Measurements from ENCODE around the gene GORAB.

The GORAB gene, protein sequence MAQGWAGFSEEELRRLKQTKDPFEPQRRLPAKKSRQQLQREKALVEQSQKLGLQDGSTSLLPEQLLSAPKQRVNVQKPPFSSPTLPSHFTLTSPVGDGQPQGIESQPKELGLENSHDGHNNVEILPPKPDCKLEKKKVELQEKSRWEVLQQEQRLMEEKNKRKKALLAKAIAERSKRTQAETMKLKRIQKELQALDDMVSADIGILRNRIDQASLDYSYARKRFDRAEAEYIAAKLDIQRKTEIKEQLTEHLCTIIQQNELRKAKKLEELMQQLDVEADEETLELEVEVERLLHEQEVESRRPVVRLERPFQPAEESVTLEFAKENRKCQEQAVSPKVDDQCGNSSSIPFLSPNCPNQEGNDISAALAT
- 21.7 to 31.0 (median 28.4) reads per million in 3 experiments for total RNA-seq

DNA sequence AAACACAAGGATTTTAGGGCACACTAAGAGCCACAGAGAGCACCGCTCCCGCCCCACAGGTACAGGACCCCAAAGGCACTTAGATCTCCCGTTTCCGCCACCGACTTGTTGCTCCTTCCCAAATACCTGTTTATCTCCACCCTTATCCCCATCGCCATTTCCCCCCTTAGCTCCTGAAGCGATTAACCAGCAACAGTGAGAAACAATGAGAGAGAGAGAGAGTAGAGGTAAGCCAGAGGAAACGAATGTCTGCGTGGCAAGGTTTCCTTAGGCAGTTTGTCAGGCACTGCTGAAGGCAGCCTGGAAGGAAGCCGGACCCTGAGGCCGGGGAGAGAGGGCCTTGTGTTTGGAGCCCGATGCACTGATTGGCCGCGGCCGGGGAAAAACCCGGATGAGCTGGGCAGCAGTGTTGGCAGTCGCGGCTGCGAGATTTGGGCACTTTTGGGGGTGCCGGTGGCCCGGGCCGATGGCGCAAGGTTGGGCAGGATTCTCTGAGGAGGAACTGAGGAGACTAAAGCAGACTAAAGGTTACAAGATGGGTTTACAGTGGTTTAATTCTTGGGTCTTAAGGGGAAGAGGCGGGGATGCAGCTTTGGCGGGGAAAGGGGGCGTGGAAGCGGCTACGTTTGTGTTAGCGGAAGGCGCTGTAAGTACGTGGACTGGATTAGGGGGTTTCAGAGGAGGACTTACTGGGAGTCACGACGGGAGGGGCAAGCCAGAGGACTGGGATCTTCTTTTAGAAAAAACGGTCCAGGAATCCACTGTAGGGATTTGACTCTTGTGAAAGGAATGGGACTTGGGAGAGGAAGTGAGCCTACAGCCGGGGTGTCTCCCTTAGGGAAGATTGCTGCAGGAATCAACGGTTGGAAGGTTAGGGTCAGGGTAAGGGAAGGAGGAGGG, at the start of gene GORAB:
TSS of gene GORAB (plus strand) at position 409 of the 900 bp plus-strand sequence. CDS start at position 467, 58 bp downstream.
- DNase-seq, result peak; percentile 84

DNA sequence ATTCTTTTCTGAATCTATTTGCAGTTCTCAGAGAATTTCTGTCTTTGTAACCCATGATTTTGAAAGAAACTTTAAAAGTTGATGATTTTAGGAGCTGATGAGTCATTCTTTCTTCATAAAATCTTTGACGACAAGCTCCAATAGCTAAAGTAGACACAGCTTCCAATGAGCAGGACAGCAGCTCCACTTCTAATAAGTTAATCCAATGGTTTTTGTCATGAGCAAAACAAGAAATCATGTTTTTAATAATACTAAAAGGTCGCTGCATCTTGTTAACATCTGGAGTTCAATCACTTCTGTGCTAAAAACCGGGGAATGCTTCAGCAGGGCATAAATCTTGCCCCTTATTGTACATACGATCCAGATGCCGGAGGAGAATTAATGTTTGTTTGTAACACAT, 48.9 kb upstream of the GORAB start:
- no peak for DNase-seq

DNA sequence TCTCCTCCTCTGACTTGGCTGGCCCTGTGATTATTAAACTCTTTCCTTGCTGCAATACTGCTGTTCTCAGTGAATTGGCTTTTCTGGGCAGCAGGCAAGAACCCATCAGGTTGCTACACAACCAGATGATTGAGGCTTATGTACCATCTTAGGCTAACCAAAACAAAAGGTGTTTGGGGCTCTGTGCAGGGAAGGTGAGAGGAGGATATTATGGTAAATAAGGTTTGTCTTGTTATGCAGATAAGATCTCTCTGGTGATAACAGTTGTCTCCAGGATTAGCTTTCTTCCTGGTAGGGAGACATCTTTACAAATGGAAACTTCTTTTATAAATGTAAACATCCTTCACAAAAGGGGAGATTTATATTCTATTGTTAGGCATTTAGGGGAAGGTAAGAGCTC, 44.5 kb upstream of the GORAB start:
- no peak for DNase-seq

DNA sequence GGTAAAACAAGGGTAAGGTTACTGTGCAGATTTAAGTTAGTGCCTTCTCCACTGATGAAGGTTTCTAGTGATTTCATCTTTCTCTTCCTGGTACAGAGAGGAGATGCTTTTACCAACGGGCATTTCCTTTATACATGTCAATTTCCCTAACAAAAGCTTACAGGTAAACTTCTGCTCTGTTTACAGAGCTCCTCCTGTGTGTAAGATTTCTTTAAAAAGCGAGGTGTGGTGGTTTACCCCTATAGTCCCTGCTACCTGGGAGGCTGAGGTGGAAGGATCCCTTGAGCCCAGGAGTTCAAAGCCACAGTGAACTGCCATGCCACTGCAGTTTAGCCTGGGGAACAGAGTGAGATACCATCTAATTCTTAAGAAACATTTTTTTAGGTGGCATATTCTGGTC, 40.7 kb upstream of the GORAB start:
- DNase-seq, result no peak

DNA sequence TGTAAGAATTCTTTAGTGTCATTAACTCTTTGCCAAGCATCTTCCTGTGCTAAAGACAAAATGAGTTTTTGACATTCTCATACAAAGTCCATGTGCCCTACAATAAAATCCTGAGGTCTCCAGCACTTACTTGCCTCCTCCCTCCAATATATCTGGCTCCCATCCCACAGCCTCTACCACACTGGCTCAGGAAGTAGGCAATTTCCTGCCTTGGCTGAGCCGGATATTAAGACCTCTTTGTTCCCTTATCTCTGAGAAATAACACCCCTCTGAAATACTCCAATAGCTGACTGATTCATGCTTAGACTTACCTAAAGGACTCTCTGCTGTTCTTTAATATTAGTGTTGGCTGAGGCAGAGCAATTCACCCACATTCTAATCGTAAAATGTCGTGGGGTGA, 37.6 kb upstream of the GORAB start:
- DNase-seq, result no peak

DNA sequence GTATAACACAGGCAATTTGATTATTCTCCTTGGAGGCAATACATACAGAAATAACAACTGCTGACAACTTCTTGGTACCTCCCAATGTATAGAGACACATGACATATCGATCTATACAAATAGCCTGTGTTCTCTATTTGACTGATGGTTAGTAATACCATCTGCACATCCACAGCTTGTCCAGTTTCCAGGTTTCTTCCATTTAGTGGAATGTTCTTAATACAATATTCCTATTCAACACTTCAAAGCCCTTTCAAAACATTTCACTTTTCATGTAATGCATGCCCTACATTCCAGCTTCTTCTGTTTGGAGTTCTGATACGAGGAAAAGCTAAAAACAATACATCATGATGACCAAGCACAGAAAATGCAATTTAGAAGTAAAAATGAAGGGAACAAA, 37.0 kb upstream of the GORAB start:
- DNase-seq, result no peak

DNA sequence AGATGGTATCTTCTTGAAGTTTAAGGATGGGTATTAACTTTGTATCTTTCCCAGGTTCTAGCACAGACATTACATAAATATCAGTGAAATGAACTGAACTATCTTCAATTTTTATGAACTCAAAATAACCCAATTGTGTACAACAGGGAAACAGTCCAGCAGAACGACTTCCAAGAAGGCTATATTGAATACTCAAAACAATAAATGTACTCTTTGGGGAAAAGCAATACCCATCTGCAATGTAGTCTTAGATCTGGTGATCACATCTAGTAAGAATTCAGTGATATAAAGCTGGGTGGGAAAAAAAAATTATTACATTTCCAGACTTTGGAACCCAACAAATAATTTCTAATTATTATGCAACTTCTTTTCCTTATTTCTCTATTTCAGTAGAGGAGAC, 33.1 kb upstream of the GORAB start:
- DNase-seq, result no peak

DNA sequence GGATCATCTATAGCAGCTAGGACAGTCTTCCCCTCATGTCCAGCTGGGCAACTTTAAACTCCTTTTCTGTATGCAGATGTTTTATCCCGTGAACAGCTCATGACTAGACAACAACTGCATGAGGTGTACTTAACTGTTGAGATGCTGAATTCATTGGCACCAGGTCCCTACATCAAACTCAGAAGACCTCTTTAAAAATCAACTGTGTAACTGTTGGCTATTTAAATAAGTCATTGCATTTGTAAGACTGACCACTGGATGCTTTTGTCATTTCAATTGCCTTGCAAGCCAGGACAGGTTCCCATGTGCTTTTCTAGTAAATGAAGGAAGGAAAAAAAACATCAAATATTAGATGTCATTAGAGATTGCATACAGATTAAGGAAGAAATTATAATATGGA, 28.3 kb upstream of the GORAB start:
- DNase-seq, result no peak

DNA sequence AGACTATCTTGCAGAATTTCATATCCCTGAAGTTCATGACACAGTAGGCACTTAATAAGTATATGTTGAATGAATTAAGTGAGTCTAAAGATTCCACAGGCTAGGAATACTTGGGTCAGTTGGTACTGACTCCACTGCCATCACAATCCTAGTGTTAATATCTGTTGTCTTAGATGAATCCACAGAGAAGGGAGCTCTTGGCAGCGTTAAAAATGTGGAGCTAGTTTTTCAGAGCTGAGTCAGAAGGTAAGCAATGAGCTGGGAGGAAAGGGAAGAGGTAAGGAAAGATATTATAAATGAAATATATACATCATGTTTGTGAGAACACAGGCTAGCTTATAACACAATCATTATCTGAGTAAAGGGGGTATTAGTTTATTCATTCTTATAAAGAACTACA, 21.8 kb upstream of the GORAB start:
- no peak for DNase-seq

DNA sequence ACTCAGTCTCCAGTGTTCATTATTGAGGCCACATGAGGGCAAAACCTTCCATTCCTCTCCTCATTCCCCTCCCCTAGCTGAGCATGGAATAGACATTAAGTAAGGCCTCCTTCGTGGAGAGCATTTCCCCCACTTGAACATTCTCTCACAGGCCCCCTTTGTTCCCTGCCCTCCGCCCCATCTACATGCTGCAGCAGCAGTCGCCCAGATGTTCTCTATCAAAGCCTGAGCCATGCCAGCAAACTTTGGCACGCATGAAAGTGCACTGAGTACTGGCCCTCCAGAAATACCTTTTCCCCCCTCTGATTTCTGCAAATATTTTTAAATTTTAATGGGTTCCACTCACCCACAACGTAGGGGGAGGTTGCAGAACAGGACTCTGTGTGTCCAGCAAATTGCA, 20.9 kb upstream of the GORAB start:
- DNase-seq, result no peak

DNA sequence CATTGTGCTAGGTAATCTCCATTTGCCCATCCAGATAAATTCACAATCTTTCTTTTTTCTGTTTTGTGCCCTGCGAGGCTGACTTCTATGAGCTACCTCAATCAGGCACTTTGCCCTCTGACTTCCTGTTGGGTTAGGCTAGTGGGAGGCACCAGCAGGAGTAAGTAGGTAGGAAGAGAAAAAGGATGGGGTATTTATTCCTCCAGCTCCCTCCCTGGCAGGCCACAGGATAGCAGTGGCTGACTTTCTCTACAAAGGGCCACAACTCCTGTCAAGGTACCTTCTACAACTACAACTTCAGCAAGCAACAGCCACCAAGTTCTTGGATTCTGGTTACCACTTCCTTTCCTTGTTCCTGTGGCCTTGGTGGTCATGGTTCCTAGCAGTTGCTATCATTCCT, 18.8 kb upstream of the GORAB start:
- no peak for DNase-seq

DNA sequence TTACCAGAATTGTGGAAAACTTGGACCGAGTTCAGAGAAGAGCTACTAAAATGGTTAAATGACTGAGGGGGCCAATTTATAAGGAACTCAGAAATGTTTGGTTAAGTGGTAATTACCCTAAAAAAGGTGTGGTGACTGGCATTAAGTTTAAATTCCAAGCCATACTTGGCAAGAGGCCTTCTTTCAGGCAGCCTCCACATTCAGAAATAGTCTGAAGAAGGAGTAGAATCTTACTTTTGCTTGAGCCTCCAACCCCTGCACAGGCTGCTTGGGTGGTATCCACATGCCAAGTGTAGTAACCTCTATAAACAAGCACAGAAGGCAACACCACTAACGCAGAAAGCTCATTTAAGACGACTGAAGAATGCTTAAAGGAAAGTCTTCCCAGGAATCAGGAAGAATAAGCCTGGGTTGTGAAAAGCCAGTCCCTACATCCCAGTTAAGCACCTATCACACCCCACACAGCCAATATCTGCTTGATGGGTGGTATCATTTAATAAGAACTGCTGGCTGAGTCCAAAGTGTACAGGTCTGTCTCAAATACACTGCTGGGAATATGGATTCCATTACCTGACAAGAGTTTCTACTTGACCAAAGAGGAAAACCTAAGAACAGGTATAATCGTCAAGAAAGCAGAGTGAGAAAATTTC, 13.7 kb upstream of the GORAB start:
- no peak for DNase-seq

DNA sequence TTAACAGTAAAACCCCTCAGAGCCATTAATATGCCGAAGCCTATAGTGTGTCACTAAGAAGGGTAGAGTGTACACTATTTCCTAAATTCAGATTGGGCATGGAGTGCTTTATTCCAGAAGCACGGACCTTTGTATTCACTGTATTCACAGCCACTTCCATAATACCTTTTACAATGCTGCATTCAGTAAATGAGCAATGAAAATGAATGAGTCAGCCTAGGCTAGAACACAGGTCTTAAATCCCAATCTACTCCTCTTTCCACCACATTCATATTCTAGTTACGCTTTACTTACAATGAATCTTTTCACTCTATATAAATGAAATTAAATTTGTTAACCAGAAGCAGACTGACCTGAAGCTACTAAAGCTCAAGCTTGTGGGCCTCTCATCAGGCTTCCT, 13.0 kb upstream of the GORAB start:
- DNase-seq, result no peak

DNA sequence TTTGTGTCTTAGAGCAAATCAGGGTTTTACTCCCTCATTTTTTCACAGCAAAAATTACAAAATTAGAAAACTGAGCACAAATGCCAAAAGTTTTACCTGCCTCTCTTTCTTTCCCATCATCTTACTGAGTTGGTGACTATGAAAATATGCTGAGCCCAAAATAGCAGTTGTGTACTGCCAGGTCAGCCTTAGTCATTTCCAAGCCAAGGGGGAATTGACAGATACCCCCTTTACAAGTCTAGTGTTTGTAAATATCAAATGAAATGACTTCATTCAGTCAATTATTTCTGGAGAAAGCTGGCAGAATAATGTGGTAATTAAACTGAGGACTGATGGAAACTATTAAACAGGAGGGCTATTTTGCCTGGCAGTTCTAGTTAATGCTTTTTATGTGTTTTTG, 11.4 kb upstream of the GORAB start:
- DNase-seq, result no peak

DNA sequence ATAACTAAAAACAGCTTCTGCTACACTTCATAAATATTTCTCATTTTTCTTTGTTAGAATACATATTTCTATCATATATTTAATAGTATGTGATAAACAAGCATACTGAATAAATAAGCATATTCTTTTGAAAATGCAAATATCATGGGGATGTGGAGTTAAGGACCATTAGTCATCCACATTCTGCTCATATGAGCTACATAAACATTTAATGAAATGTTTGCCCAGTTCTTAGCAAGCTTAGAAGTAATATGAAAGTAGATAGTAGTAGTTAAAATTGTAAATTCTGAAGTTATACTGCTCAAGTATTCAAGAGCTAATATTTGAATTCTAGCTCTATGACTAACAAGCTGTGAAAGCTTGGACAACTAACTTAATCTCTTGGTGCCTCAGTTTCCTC, 10.1 kb upstream of the GORAB start:
- no peak for DNase-seq

DNA sequence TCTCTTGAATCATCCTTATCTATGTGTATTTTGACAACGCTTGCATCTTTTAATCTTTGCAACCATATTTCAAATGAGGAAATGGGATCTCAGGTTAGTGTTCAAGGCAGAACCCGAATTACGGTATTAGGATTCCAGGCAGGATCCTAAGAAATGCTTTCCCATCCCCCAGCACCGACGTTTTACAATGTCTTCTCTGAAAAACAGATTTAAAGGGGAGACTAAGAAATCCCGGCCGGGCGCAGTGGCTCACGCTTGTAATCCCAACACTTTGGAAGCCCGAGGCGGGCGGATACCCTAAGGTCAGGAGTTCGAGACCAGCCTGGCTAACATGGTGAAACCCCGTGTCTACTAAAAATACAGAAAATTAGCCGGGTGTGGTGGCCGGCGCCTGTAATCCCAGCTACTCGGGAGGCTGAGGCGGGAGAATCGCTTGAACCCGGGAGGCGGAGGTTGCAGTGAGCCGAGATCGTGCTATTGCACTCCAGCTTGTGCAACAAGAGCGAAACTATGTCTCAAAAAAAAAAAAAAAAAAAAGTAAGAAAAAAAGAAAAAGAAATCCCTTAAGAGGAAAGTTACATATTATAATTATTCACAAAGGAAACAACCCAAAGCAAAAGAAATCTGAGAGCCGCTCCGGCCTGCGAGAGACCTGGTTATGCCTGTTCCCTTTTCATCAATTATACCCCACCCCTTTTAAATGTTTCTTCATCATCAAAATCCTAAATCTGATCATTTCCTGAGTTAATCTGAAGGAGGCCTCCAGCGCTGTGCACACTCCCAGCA, 801 bp upstream of the GORAB start:
- no peak for DNase-seq

DNA sequence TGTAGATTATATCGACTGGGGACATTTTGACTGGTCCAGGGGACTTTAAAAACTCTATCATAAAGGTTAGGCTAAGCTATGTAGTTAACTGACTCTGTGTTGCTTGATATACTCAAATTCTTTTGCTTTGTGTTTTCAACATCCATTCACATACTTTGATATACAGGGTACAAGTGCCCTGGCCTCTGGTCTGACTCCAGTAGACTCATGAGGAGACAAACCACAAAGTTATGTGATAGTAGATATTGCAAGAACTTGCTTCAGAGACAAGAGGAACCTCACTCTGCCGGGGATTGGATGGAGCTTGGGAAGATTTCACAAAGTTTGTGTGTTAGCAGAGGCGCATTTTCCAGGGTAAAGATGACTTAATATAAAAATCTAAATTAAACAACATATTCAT, 1.3 kb downstream of the GORAB start:
- no peak for DNase-seq

DNA sequence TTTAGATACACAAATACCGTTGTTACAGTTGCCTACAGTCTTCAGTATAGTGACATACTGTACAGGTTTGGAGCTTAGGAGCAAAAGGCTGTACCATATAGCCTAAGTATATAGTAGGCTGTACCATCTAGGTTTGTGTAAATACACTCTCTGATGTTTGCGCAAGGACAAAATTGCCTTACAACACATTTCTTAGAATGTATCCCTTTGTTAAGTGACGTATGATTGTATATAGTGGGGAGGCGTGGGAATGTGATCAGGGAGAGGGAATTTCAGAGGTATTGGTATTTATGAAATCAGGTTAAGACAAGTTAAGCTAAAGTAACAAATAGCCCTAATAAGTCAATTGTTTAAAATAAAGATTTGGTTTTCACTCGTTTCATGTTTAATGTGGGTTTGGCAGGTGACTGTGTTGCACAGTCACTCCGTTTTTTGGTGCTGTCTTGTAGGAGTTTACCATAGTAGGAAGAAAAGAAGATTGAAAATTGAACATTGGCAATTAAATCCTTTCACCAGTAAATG, 2.7 kb downstream of the GORAB start:
- no peak for DNase-seq

DNA sequence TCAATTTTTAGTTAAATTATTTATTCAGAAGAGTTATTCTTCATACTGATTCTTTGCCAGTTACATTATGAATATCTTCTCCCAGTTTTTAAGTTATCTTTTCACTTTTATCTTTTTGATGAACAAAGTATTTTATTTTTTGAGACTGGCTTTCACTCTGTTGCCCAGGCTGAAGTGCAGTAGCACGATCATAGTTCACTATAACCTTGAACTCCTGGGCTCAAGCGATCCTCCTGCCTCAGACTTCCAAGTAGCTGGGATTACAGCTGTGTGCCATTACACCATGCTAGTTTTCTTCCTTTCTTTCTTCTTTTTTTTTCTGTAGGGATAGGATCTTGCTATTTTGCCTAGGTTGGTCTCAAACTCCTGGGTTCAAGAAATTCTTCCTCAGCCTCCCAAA, 3.5 kb downstream of the GORAB start:
- no peak for DNase-seq

DNA sequence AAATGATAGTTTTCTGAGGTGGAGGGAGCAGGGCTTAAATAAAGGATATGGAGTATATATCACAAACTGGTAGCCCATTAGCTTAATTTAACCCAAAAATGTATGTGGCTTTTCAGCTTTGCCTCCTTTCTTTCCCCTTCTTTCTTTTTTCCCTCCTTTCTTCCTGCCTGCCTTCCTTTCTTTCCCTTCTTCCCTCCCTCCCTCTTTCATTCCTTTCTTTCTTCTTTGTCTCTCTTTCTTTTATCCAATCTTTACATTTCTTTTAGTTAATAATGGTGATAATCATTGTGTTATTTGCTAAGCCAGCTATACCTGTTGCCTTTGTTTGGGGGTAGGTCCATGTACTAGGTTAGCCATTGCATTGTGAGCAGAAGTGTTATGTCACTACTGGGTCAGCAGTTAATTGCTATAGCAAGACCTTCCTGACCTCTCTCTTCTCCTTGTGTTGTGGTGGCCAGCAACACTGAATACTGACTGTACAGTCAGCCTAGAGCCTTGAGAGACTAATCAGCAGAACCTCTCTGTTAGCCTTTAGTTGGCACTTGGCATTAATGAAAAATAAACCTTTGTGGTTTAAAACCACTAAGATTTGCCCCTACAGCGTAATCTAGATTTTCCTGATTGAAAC, 5.1 kb downstream of the GORAB start:
- no peak for DNase-seq

DNA sequence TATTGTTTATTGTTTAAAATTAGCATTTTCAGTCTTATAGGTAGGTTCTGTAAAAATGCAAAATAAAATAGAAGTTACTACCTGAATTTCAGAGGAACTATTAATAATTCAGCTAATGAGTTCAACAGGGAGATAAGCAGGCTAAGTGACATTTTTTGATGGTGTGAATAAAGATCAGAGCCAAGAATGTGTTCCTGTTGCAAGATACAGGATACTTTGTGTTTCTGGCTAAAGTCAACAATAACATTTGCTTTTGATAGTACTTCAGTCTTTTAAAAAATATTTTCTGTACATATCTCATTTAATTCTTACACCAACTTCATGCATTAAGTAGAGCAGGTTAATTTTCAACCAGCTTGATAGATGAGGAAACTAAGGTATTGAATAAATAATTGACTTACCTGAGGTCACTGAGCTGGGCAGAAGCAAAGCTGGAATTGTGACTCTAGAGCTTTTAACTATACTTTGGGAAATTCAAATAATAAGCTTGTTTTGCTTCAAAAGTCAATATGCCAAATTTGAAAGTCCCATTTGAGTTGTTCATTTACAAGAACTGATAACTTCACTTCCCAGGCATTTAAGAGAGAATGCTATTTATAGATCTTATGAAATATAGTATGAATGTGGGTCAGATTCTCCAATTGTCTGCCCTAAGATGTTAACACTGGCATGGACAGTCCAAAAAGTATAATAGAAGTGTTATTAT, 6.0 kb downstream of the GORAB start:
- no peak for DNase-seq
